Islet precursor cell (in vitro differentiated cells): ENCODE data around the gene VAMP5.

ENCODE experiments used
- DNase-seq: peaks from one replicate; pipeline ENCODE4 v3.0.0-alpha.2; 2018

VAMP5 gene

DNA sequence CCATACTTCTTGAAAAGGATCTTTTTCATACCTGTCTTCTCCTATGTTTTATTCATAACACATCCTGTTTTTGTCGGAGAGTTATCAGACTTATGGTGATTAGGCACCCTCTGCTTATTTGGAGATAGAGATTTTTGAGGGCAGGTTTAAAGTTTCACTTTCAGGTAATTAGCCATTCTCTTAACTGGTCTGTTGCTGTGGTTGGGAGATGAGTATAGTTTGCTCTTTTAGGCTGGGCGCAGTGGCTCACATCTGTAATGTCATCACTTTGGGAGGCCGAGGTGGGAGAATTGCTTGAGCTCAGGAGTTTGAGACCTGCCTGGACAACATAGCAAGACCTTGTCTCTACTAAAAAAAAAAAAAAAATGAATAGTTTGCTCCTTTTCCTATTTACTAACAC, 58.5 kb downstream of the VAMP5 start:
- DNase-seq = no peak
